ENCODE results near the gene CYYR1.

The CYYR1 gene

DNA sequence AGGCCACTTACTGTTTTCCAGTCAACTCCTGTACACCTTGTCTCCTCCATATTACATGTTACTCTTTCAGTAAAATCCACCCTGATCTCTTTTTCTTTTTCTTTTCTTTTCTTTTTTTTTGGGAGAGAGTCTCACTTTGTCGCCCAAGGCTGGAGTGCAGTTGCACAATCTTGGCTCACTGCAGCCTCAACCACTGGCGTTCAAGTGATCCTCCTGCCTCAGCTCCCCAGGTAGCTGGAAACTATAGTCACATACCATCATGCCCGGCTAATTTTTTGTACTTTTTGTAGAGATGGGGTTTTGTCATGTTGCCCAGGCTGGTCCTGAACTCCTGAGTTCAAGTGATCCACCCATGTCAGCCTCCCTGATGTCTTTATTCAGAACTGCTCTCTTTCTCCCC is 57.8 kb downstream of the CYYR1 start:
- no peak overlapping the region for H3K4me3 ChIP-seq
- TF ChIP-seq, protein P1, sequence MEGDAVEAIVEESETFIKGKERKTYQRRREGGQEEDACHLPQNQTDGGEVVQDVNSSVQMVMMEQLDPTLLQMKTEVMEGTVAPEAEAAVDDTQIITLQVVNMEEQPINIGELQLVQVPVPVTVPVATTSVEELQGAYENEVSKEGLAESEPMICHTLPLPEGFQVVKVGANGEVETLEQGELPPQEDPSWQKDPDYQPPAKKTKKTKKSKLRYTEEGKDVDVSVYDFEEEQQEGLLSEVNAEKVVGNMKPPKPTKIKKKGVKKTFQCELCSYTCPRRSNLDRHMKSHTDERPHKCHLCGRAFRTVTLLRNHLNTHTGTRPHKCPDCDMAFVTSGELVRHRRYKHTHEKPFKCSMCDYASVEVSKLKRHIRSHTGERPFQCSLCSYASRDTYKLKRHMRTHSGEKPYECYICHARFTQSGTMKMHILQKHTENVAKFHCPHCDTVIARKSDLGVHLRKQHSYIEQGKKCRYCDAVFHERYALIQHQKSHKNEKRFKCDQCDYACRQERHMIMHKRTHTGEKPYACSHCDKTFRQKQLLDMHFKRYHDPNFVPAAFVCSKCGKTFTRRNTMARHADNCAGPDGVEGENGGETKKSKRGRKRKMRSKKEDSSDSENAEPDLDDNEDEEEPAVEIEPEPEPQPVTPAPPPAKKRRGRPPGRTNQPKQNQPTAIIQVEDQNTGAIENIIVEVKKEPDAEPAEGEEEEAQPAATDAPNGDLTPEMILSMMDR (IDR thresholded peaks at IDR 0.05) = no peak
- DNase-seq (ENCODE audit: low spot score) = no peak
- no peak overlapping the region for H3K27ac ChIP-seq

DNA sequence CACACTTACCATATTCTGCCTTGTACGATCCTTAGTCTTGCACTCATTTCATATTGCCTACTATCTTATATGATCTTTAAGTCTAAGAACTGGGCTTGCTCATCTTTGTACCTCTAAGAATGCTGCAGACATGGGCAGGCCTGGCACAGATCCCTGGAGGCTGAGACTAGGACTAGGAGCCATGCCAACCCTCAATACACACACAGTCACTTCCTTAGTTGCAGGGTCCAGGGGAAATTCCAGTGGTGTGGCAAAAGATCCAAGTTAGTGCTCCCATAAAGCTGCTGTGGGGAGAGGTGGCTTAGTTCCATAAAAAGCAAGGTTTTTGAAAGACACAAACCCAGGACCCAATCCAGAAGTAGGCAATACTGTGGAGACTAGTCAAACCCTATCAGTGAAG is 59.9 kb downstream of the CYYR1 start:
- Histone ChIP-seq H3K27ac (no peak overlapping the region), H3K4me3 (no peak overlapping the region)
- TF ChIP-seq, protein P1 (IDR thresholded peaks at IDR 0.05) = no peak
- DNase-seq (ENCODE audit: low spot score) = no peak

DNA sequence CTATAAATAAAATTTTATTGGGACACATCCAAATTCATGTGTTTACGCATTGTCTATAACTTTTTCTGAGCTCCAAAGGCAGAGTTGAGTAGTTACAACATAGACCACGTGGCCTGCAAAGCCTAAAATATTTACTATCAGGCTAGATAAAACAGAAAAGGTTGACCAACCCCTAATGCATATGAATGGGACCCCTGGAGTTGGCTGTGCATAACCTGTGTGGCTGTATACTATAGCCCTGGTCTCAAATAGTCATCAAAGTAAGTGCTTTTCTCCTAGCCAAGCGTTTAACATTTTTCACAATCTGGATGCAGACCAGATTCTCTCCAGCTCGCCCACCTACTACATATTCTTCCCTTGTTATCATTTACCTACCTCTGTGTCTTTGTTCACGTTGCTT is 60.4 kb downstream of the CYYR1 start:
- Histone ChIP-seq H3K4me3 (no peak overlapping the region), H3K27ac (no peak overlapping the region)
- no peak for DNase-seq (ENCODE audit: low spot score)
- TF ChIP-seq, protein P1 (IDR thresholded peaks at IDR 0.05) = no peak

DNA sequence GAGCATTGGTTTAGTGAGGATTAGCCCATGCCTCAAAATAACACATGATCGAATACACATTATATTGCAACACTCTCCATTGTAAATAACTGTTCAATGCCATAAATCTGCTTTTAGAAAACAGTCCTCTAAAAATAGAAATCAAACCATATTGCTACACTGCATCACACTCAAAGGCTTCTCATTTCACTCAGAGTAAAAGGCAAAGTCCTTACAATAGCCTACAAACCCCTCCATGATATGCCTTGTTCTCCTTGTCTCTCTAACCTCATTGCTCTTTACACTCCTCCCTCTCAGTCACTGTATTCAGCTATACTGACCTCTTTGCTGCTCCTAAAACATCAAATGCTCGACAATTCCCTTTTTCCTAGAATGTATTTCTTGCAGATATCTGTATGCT is 64.2 kb downstream of the CYYR1 start:
- no peak for DNase-seq (ENCODE audit: low spot score)
- no peak overlapping the region for H3K27ac ChIP-seq
- TF ChIP-seq, protein P1 (IDR thresholded peaks at IDR 0.05) = no peak

DNA sequence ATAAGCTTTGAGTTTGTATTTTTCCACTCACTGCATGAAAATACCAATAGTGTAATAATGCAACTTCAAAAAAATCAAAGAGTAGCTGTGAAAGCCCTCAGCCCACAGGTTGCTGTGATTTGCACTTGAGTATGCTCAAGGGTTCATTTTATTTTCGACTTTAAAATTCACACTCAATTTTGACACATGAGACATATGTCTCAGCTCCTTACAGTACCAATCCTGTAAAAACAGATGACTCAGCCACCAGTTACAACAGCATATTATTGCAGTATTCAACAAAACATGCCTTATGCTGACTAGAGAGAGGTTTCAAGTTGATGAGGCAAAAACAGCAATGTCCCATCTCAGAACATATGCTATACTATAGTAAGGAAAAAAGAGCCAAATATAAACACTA is 66.1 kb downstream of the CYYR1 start:
- TF ChIP-seq, protein P1 (IDR thresholded peaks at IDR 0.05) = no peak
- Histone ChIP-seq H3K27ac (no peak overlapping the region), H3K4me3 (no peak overlapping the region)
- DNase-seq (ENCODE audit: low spot score) = no peak

More for the DNA sequence above, 64.2 kb downstream of the CYYR1 start:
- no peak overlapping the region for H3K4me3 ChIP-seq

DNA sequence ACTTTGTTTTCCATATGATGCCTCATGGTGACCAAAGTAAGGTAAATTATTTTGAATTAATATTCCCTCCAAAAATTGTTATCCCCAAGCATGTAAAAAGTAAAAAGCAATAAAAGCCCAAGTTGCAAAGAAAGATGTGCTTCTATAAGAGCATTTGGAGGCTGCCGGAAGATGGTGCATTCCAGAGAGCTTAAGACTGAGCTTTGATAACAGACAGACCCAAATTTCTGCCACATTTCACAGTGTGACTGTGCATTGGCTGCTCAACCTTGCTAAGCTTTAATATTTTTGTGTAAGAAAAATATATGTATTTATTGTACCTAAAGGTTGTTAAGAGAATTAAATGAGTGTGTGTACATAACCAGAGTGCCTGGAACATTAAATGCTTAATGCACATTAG is 67.9 kb downstream of the CYYR1 start:
- TF ChIP-seq, protein P1 (IDR thresholded peaks at IDR 0.05) = no peak
- Histone ChIP-seq H3K27ac (no peak overlapping the region), H3K4me3 (no peak overlapping the region)
- no peak for DNase-seq (ENCODE audit: low spot score)

DNA sequence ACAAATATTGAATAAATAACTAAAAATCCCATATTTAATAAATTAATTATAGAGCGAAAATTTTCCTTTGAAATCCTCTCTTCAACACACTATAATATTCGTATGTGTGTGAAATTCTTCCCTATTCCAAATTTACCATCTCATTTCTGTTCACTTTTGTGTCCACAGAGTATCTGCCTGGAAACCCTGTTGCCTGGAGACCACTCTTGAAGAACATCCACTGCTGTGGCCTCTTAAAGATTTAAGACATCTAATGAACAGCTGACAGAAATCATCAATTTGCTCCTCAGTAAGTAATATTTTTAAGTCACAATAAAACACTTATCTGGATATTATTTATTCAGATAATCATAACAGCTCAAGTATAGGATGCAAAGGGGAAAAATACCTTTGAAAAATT is 69.7 kb downstream of the CYYR1 start:
- no peak overlapping the region for H3K27ac ChIP-seq
- TF ChIP-seq, protein P1 (IDR thresholded peaks at IDR 0.05) = no peak
- DNase-seq (ENCODE audit: low spot score) = no peak
- no peak overlapping the region for H3K4me3 ChIP-seq
